ENCODE measurements around the gene CRTC3.

- TF ChIP-seq, protein P1, sequence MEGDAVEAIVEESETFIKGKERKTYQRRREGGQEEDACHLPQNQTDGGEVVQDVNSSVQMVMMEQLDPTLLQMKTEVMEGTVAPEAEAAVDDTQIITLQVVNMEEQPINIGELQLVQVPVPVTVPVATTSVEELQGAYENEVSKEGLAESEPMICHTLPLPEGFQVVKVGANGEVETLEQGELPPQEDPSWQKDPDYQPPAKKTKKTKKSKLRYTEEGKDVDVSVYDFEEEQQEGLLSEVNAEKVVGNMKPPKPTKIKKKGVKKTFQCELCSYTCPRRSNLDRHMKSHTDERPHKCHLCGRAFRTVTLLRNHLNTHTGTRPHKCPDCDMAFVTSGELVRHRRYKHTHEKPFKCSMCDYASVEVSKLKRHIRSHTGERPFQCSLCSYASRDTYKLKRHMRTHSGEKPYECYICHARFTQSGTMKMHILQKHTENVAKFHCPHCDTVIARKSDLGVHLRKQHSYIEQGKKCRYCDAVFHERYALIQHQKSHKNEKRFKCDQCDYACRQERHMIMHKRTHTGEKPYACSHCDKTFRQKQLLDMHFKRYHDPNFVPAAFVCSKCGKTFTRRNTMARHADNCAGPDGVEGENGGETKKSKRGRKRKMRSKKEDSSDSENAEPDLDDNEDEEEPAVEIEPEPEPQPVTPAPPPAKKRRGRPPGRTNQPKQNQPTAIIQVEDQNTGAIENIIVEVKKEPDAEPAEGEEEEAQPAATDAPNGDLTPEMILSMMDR (IDR thresholded peaks at IDR 0.05) = no peak
- TF ChIP-seq POLR2A (IDR thresholded peaks at IDR 0.05) = no peak
Observed at GRCh38 chr15:90588427-90588826, 58.7 kb downstream of the CRTC3 start.
